ENCODE data around the gene SLC6A16.

DNA sequence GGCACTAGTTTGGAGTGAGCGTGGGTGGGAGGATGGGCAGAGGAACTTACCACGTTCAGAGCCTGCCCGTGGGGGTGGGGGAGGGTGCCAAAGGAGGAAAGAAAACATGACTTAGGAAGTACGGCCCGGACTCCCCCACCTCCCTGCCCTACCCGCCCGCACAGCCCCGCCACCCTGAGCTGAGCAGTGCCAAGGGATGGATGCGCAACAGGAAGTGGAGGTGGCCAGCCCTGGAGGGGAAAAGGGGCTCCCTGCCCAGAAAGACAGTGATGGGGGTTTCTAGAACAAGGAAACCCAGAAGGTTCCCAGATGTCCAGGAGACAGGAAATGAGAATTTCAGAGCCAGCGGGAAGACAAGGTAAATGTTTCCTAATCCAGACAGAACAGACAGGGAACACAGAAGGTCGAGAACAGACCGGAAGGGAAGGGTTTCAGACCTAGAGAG, 30.9 kb upstream of the SLC6A16 start:
- TF ChIP-seq POLR2A (IDR thresholded peaks at IDR 0.05; ENCODE audit: low read depth, low read length) (no peak), POLR2AphosphoS5 (IDR thresholded peaks at IDR 0.05; ENCODE audit: low read depth, low read length) (no peak), SPI1 (IDR thresholded peaks at IDR 0.05; ENCODE audit: low read depth, low read length) (no peak), PAX5 (IDR thresholded peaks at IDR 0.05; ENCODE audit: insufficient read depth, low read length, severe bottlenecking) (no peak), TAF1 (IDR thresholded peaks at IDR 0.05; ENCODE audit: low read depth, low read length) (no peak)
